T follicular helper cell (primary cell): ENCODE results near the gene ADAMTS20.
"Not testable (repeated sequence)": the region's sequence is repeated elsewhere in the genome, so short reads cannot be mapped to it uniquely, and the experiment has no call there.

Experiments
- DNase-seq: peaks from one replicate; pipeline ENCODE4 v3.0.0-alpha.2; 2020; ENCODE audit warnings: low read depth
- total RNA-seq, 2 experiments: gene quantifications; one replicate each; lab custom pipeline; 2026; lab: John Stamatoyannopoulos, UW

The ADAMTS20 gene
- 0 to 0.06 reads per million in 2 experiments for total RNA-seq

GRCh38 chr12:43551971-43552559 lies at the start of gene ADAMTS20:
TSS of gene ADAMTS20 (minus strand) at chr12:43552203. CDS start at chr12:43551921, 282 bp downstream.
- no peak for DNase-seq

DNA sequence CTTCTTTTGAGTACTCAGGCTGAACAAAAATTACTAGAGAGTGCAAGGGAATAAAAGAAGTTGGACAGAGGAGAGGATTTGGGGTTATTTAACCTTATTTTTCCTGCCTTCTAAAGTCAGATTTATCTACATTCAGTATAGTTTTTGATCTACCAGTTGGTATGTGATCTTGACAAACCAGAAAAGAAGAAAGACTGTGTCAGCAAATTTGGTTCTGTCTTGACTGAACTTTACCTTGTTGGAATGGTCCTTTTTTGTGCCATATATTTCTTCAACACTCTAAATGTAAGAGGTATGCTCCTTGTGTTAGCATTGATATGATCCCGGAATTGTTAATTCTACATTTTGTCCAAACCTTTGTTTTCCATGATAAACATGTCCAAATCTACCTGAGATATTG lies 47.7 kb upstream of the ADAMTS20 start:
- no peak for DNase-seq

GRCh38 chr12:43599066-43599465 lies 47.1 kb upstream of the ADAMTS20 start:
- DNase-seq = no peak

- no peak for DNase-seq
Measured at GRCh38 chr12:43590307-43590706, 38.3 kb upstream of the ADAMTS20 start.

GRCh38 chr12:43586646-43587245 lies 34.7 kb upstream of the ADAMTS20 start:
- no peak for DNase-seq

DNA sequence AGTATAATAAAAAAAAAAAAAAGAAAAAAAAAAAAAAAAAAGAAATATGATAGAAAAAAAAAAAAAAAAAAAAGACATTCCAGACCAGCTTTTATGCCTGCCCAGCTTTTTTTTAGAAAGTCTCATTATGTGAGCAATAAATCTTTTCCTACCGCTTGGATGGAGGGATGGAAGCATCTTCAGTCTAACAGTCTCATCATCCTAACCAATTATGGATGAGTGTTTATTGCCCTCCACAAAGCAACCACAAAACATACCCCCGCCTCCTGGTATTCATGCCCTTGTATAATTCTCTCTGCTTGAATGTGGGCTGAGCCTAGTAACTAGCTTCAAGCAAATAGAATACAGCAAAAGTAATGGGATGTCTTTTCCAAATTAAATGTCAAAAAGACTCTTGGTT lies 33.7 kb upstream of the ADAMTS20 start:
- DNase-seq = no peak

DNA sequence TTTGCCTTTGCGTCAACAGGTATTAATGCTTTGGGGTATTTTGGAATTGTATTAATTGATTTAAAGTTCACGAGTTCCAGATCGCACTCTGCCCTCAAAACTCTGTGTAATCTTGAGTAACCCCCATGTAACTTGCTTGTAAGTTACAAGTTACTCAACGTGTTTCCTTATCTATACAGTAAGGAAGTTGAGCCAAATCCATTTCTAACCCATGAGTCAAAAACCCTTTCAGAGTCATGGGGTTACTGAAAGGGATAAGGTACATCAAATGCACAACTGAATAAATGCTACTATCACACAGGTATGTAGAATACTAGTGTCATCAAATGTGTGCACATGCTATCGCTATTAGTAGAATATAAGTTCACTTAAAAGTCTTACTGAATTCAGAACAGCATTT lies 28.6 kb upstream of the ADAMTS20 start:
- no peak for DNase-seq

DNA sequence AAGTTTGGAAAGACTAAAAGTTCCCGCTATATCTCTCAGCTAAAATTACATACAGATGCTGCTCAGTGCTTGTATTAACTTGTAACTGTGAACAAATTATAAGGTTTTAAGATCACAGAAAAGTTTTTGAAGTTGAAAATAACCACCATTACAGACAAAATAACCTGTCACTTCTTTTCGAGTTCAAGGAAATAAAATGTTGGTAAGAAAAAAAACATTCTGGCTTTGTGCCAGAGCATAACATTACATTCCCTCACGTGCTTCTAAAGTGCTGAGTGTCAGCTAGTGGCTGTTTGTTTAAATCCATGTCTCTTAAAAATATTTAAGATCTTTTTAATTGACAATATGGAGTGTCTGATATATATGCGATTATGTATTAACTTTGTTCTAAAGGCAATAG lies 27.2 kb upstream of the ADAMTS20 start:
- no peak for DNase-seq

DNA sequence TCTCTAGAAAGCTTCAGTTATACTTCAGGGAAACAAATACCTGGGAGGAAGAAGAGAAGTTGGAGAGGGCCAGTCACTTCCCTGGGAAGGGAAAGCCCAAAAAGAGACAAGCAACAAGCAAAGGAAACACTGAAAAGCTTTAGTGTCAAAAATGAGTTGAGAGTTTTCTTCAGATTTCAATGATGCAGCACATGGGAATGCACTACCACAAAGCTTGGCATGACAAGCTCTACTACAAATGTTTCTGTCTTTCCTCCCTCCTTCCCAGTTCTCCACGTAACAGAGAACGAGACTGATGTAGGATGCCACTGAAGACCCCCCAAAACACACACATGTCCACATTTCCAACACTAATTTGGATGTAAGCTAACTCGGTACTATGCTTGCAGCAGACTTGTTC lies 26.8 kb upstream of the ADAMTS20 start:
- no peak for DNase-seq

DNA sequence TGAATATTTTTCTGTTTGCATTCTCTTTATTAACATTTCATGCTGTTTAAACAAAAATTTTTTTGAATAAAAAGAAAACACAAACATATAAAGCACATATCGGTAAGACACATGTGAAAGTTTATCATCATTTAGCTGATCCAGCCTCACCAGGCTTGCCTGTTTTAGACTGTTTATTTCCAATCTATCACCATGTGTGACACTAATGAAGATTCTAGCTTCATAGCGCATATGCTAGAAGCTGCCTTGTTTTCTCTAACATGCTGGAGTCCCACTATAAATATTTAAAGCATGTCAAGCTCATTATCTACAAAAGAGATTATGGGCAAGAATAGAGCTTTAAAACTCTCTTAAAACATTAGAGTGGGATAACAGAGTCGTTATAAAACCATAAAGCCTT lies 25.4 kb upstream of the ADAMTS20 start:
- no peak for DNase-seq

DNA sequence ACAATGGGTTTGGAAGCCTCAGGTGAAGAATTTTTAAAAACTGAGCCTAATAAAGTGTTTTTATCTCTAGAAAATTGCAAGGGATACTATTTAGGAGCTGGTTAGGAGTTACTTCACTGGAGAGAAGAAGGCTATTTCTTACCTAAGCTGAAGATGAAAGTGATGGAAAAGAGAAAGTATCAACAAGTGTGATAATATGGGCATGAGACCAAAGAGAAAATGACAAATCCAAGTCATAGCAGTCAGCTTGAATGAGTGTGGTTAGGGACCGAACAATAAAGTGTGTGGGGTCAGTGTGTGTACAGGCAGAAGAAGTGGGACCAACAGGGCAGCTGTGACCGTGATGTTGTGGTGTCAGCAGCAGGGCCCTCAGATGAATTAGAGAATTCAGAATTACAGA lies 24.2 kb upstream of the ADAMTS20 start:
- DNase-seq = no peak

- no peak for DNase-seq
Measured at GRCh38 chr12:43571885-43572284, 19.9 kb upstream of the ADAMTS20 start.

GRCh38 chr12:43556057-43556456 lies 4.1 kb upstream of the ADAMTS20 start:
- DNase-seq = no peak

DNA sequence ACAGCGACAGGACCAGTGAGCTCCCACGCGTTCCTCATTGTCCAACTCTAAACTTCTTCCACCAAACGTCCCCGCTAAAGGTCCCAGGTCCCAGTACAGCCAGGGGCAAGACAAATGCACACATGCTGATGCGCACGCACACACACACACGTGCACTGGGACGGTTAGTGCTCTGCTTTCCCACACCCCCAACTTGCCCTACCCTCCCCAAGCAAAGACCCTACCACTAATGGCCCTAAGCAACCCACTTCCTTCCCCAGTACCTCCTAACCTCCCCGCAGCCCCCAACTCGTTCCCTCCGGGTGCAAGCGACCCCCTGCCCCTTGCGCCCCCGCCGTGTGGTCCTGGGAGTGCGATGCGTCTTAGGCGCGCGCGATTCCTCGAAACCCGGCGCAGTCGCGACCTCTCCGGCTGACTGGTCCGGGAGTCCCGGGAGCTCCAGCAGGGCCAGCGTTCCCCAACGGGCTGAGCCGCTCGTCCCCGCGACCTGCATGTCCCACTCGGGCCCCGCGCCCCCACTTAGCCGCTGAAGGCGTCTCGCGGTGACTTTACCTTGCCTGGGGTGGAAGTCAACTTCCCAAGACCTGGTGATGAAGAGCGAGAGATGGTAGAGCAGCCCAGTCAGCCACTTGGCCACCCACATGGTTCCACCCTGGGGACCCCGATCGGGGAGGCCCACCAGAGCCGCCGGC lies 578 bp downstream of the ADAMTS20 start:
- DNase-seq = no peak

- no peak for DNase-seq
Measured at GRCh38 chr12:43550831-43551271, 1.2 kb downstream of the ADAMTS20 start.

GRCh38 chr12:43544703-43545102 lies 7.3 kb downstream of the ADAMTS20 start:
- DNase-seq = no peak

GRCh38 chr12:43540470-43540869 lies 11.5 kb downstream of the ADAMTS20 start:
- DNase-seq = no peak

DNA sequence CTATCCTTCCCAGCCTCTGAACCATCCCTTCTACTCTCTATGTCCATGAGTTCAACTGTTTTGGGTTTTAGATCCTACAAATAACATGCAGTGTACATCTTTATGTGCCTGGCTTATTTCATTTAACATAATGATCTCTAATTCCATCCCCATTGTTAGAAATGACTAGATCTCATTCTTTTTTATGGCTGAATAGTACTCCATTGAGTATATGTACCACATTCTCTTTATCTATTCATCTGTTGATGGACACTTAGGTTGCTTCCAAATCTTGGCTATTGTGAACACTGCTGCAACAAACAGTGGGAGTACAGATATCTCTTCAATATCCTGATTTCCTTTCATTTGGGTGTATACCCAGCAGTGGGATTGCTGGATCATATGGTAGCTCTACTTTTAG lies 14.3 kb downstream of the ADAMTS20 start:
- not testable (repeated sequence) for DNase-seq

DNA sequence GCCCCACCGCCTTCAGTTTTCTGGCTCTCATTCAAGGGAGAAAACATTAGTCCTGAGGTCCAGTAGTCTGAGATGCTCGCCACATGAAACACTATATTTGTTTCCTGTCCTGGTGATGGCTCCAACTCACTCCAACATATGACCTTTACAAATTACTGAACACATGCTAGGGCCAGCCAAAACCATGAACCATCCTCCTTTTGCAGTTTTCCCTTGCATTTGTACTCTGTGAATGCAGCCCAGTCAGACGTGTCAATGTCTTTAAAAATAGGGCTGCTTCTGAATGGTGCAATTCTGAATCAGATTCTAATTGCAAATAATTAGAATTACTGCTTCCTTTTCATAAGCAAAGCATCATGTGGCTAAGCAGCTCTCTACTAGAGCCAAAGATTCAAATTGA lies 36.0 kb downstream of the ADAMTS20 start:
- no peak for DNase-seq

DNA sequence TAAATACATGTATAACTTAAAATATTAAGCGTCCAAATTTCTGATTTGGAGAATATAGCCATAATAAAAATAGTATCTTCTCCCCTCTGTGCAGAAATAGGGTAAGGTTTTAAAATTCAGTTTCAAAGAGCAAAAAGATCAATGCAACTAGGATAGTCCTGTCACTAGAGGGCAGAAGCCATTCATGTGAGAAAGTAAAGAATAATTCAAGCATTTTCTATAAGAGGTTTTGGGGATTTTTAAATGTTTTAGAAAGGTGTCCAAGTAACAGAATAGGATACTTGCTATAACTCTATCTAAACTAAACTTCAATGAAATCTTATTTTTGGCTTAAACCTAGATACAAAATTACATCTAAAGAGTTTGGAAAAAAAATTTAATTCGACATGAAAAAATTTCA lies 50.3 kb downstream of the ADAMTS20 start:
- DNase-seq = no peak

DNA sequence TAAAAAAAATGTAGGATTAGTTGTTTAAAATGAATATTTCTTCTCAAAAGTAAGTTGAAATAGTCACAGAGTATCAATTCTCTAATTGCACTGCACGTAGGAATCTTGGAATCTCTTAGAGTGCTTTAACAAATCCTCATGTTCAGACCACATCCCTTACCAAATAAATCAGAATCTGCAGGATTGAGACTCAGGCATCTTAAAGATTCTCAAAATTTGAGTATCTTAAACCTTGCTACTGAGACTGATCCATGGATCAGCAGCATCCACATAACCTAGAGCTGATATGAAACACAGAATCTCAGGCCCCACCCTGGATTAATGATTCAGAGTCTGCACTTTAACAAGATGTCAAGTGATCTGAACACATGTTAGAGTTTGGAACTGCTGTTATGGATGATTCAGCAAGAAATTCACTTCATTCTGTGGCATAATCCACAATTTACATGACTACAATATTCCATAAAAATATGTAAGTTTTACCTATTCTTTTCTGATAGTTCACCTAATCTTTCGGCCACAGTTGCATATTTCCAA lies 58.7 kb downstream of the ADAMTS20 start:
- DNase-seq = no peak

DNA sequence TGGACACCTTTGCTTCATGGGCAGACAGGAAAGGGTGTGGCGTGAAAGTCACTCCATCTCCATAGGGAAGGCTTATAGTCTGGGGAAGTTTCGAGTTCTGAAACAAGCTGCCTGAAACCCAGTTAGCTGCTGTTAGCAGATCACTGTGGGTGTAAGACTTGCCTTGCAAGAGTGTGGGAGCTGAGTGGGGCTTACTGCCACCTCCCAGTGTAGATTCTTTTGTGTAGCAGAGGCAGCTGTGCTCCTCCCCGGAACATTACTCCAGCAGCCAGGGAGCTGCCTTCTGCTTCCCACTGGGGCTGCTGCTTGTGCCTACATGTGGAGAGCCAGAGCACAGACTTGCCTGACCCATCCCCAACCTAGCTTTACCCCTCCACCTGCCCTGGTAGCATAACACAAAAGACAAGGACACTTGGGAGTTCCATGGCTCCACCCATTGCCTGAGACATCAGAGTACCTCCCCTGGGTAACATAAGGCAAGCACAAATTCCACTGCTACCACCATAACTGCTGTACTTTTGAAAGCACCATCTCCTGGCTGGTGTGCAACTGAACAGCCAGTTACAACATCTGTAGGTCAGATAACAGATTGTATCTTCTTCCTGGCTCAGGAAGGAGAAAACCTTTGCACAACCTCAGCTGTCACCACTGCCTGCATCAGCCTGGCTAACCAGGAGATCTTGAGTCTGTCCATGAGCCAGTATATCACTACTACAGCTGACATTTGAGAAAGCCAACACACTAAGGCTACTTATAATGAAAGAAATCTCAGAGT lies 69.5 kb downstream of the ADAMTS20 start:
- no peak for DNase-seq
